HG03039 (cell line): ENCODE data around the gene IL17REL.

ENCODE experiments used
- ATAC-seq: cut with Tn5 transposase; IDR thresholded peaks from one replicate; pipeline ENCODE4 v1.9.1; 2021; ENCODE audit warnings: mild to moderate bottlenecking, moderate library complexity; ENCODE audit not compliant: unreplicated experiment

The IL17REL gene

DNA sequence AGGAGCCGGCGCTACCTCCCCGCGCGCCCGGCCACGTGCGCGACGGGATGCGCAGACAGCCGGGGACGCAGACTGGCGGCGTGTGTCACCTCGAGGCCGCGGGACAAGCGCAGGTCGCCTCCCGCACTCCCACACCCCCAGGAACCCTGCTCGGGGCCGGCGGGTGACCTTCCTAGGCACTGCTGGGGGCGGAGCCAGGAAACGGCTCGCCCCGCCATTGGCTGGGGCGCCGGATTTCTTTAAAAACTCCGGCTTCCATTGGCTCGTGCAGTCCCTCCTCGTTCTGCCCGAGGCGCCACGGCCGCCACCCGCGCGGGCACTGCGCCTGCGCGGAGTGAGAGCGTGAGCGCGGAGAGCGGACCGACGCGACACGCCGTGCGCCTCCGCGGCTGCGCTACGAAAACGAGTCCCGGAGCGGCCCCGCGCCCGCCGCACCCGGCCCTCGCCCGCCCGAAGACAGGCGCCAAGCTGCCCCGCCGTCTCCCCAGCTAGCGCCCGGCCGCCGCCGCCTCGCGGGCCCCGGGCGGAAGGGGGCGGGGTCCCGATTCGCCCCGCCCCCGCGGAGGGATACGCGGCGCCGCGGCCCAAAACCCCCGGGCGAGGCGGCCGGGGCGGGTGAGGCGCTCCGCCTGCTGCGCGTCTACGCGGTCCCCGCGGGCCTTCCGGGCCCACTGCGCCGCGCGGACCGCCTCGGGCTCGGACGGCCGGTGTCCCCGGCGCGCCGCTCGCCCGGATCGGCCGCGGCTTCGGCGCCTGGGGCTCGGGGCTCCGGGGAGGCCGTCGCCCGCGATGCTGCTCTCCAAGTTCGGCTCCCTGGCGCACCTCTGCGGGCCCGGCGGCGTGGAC is 52.2 kb downstream of the IL17REL start, which contains the start of gene PIM3:
PIM3 (plus strand) TSS at position 614 of the 846 bp plus-strand sequence; CDS start at position 790, 176 bp downstream.
- peak; percentile 50 for ATAC-seq

DNA sequence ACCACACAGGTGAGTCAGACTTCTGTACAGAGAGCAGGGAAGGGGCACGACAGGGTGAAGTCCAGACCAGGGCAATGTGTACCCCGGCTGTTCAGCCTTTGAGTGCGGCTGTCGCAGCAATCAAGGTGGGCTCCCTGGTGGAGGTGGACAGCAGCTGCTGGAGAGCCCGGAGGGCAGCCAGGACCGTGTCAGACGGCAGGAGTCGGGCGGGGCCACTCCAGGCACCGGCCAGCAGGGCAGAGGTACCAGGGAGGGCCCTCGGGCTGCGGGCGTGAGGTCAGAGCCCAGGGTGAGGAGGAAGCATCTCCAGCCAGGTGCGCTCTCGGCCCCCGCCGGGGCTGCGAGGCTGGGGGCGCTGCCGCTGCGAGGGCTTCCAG is 52.8 kb downstream of the IL17REL start:
- no peak for ATAC-seq

GRCh38 chr22:49958931-49959781 is 53.4 kb downstream of the IL17REL start:
- ATAC-seq: no peak

- no peak for ATAC-seq
These were observed 54.1 kb downstream of the IL17REL start for GRCh38 chr22:49958366-49958921.

- ATAC-seq: no peak
These were observed 54.7 kb downstream of the IL17REL start for GRCh38 chr22:49957826-49958365.

- ATAC-seq: no peak
These were observed 55.4 kb downstream of the IL17REL start for GRCh38 chr22:49956914-49957825.

DNA sequence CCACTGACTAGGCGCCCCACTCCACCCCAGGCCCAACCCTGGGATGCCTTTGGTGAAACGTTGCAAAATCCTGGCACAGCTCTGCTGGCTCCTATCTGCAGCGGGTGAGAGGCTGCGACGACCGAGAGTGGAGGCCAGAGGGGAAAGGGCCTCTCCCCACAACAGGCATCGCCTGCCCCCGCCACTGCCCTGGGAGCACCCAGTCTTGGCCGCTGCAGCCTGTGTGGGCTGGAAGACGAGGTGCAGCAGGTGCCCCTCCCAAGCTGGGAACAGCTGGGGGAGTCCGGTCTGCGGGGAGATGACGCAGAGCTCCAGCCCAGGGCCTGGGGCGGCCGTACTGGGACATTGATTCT is 56.2 kb downstream of the IL17REL start:
- ATAC-seq: no peak

DNA sequence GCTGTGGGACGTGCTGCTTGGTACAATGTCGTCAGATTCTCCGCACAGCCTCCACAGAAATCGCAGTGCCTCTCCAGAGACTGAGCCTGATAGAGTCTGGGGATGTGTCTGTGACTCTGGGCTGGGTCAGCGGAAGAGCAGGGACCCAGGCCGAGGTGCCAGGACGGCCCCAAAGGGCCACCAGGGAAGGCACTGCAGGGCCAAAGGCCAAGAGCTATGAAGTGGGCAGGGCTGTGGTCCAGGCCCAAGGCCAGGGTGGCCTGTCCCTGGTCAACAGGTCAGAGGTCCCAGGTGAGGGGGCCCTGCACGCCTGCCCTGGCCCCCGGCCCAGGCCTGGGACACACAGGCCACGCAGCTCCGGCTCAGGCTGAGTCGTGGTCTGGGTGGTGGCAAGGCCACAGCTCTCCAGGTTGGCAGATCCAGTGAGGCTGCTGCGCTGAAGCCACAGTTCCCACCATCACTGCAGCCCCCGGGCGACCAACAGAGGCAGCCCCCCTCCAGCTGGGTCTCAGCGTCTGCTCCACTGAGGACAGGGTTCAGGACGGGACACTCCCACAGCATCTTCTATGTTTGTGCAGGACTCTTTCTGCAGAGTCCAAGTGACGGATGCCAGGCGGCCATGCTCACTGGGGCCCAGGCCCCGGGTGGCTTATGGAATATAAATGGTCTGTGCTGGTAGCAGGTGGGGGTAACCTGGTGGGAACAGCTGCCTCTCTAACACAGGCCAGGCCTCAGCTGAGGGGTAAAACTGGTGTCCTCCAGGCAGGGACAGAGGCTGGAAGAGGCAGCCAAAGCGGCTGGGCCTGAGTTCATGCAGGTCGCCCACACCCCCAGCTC is 56.8 kb downstream of the IL17REL start:
- ATAC-seq: no peak

DNA sequence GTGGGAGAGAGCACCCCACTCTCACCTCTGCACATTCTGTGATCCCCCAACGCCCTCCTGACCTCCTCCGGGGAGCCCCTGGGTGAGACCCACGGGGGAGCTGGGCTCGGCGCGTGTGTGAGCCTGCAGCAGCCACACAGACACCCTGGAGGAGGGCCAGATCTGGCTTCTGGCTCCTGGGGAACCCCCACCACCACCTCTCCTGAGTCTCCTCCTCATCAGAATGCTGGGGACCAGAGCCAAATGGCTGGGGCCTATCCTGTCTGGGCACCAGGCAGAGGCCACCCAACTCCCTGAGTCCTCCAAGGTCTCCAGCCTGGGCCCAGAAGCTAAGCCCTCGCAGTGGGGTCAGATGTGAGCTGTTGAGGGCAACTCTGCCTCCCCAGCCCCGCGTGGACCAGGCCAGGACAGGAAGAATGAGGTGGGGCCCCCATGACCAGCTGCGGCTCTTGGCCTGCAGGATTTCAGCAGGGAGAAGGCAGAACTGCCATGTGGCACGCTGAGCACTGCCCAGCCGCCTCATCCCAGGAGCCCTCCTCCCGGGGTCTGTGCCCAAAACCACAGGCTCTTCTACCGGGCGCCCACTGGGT is 57.5 kb downstream of the IL17REL start:
- ATAC-seq: no peak

DNA sequence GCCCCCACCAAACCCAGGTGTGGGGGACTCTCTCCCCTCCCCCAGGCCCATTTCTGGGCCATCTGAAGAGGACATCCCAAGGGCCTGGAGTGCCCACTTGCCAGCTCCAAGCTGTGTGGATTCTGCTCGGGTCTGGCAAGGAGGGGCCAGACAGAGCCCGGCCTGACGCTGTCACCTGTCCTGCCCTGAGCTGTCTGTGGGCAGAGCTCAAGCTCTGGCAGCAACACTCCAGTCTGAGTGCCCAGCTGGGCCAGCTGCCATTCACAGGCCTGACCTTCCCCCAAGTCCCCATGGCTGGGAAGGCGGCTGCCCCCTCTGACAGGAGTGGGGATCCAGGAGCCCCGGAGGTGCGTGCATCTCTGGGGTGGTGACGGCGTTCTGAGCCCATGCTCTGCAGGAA is 58.2 kb downstream of the IL17REL start:
- ATAC-seq: no peak

DNA sequence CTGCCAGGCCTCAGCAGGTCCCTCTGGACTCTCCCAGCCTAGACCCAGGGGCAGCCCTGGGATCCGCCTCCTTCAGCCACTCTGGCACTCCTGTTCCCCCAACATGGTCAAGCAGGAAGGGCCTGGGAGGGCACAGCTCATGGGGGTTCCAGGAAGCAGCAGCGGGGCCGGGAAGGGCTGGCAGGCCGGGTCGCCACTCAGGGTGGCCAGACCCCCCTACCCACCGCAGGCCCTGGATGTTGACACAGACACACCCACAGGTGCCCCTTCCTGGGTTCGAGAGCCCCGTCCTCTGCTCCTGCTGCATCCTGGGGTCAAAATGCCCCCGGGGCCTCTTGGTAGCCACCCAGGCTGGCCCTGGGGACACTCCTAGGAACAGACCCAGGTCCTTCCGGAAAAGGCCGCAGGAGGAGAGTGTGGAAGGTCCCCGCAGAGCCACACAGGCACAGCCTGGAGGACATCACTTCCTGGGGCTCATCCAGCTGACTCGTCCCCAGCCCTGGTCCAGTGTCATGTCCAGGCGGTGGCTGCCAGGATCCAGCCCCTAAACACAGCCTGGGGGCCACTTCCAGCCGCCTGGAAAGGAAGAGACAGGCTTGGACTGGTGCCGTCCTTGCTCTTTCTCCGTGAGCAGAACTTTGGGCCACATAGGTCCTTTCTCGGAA is 58.8 kb downstream of the IL17REL start:
- no peak for ATAC-seq

DNA sequence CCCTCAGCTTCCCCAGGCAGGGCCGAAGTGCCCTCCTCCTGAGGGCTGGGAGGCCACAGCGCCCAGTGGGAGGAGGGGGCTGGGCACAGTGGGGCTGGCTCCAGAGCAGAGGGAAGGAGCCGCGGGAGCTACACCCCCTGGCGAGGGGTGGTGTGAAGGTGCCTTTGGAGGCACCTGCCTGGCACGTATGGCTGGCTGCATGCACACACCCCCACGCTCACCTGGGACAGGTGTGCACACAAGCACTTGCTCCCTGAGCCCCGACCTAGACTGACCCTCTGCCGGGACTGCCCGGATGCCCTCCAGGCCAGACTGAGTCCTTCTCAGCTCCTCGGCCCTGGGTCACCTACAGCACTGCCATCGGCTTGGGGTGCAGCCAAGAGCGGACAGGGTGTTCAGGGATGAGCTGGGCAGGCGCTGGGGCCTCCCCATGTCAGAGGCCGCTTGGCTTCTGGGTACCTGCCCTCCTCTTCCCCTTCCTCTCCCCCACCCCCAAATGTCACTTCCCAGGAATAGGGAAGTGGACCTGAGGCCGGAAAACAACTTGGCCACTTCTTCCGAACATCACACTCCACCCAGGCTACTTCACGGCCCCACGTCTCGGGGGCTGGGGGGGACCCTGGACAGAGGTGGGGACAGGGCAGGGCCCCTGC is 59.4 kb downstream of the IL17REL start:
- ATAC-seq: no peak

- no peak for ATAC-seq
These were observed 60.3 kb downstream of the IL17REL start for GRCh38 chr22:49951986-49952896.

- no peak for ATAC-seq
These were observed 60.9 kb downstream of the IL17REL start for GRCh38 chr22:49951678-49951985.

DNA sequence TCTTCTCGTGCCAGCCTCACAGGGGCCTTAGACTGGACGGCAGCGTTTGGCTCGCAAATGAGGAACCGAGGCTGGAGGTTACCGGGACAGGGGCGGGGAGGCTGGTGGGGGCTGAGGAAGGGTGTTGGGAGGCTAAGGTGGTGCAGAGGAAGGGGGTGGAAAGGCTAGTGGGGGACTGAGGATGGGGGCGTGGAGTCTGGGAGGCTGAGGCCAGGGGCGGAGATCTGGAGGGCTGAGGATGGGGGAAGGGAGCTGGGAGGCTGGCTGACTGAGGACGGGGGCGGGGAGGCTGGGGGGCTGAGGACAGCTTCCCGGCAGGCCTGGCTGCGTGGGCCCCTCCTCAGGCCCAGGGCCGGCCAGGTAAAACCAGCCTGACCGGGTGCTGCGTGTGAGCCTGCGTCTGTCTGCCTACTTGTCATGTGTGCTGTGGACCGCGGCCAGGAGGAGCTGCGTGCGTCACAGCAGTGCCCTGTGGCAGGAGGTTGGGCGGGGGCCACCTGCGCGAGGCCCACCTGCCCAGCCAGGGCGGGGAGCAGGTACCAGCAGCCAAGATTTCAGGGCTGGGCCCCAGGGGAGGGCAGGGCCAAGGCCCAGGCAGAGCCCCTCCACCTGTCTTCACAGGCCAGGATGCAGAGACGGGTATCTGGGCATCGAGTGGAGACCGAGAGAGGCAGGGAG is 61.4 kb downstream of the IL17REL start:
- ATAC-seq: peak; percentile 63

GRCh38 chr22:49950396-49950994 is 62.1 kb downstream of the IL17REL start:
- no peak for ATAC-seq
